Sigmoid colon (tissue), 4 donors: Measurements from ENCODE around the gene ACYP1.

Experiments used
- POLR2A ChIP-seq, 2 donors: fragments of 450-650 bp; IDR thresholded peaks; one replicate each; pipeline ENCODE4 v1.6.1; 2016; ENCODE audit warnings: antibody characterized with exemption in 2 of 2, mild to moderate bottlenecking in 2 of 2, moderate library complexity in 2 of 2
- POLR2AphosphoS5 ChIP-seq, 4 donors: sonication (generic); formaldehyde crosslinking; IDR thresholded peaks; one replicate each; pipeline ENCODE4 v1.6.1; 2017; ENCODE audit warnings: antibody characterized with exemption in 4 of 4
- TF ChIP-seq, protein P1 (sequence below), 4 experiments: fragments of 450-650 bp in 3 of 4; fragments of 200-600 bp in 1 of 4; IDR thresholded peaks; one replicate each; pipeline ENCODE4 v1.5.1; 2016 to 2019; ENCODE audit warnings: antibody characterized with exemption in 4 of 4, mild to moderate bottlenecking in 3 of 4, moderate library complexity in 2 of 4

DNA sequence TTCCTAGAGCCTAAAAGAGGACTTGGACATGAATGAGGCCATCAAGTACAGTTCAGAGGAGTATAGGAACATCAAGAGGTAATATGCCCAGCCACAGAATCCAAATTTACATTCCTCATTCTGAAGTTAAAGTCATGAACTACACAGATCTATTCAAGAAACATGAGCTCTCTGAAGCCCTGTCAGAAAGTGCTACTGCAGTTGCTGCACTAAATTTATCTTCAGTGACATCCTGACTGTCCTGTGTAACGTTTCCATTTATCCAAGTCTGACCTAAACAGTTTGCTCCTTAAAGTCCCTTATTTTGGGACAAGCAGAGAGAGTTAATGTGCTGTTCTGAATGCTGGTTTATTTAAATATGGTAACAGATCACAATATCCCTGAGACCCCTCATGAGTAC is 34.9 kb upstream of the ACYP1 start:
- TF ChIP-seq POLR2A (IDR thresholded peaks at IDR 0.05), result no peak
- TF ChIP-seq, protein P1, sequence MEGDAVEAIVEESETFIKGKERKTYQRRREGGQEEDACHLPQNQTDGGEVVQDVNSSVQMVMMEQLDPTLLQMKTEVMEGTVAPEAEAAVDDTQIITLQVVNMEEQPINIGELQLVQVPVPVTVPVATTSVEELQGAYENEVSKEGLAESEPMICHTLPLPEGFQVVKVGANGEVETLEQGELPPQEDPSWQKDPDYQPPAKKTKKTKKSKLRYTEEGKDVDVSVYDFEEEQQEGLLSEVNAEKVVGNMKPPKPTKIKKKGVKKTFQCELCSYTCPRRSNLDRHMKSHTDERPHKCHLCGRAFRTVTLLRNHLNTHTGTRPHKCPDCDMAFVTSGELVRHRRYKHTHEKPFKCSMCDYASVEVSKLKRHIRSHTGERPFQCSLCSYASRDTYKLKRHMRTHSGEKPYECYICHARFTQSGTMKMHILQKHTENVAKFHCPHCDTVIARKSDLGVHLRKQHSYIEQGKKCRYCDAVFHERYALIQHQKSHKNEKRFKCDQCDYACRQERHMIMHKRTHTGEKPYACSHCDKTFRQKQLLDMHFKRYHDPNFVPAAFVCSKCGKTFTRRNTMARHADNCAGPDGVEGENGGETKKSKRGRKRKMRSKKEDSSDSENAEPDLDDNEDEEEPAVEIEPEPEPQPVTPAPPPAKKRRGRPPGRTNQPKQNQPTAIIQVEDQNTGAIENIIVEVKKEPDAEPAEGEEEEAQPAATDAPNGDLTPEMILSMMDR (IDR thresholded peaks at IDR 0.05), result no peak
- TF ChIP-seq POLR2AphosphoS5 (IDR thresholded peaks at IDR 0.05), result no peak
